ENCODE data around the gene EEF1AKMT2. TPM values are rescaled to one million over a fixed set of nuclear protein-coding genes. Genes with fewer than 3 reads are reported as not detected.
"Not testable (repeated sequence)": the region's sequence is repeated elsewhere in the genome, so short reads cannot be mapped to it uniquely, and the experiment has no call there.

EEF1AKMT2 gene
- total RNA-seq, 1 donor: 19.9 TPM

DNA sequence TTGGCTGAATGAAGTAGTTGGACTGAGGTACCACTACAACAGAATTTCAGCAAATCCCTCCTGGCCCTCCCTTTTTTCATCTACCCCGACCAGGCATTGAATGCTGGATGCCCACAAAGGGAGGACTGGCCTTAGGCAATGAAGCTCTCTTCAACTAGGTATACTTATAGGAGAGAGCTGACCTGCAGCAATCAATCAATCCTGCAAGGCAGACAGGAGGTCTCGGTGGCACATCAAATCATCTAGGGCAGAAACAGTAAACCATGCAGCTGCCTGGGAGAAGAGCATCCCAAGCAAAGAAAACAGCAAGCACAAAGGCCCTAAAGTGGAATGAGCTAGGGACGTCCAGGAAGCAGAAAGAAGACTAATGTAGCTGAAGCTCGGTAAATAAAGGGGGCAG is 7.5 kb upstream of the EEF1AKMT2 start:
- H3K4me3 ChIP-seq (ENCODE audit: low read depth, low read length): no peak overlapping the region
- no peak for TF ChIP-seq CTCF (IDR thresholded peaks at IDR 0.05; ENCODE audit: insufficient read depth, low read depth, low read length)
- no peak for DNase-seq (ENCODE audit: low read depth)

GRCh38 chr10:124798781-124799180 is 7.1 kb upstream of the EEF1AKMT2 start:
- TF ChIP-seq CTCF (IDR thresholded peaks at IDR 0.05; ENCODE audit: insufficient read depth, low read depth, low read length): no peak
- H3K4me3 ChIP-seq (ENCODE audit: low read depth, low read length): no peak overlapping the region
- no peak for DNase-seq (ENCODE audit: low read depth)

DNA sequence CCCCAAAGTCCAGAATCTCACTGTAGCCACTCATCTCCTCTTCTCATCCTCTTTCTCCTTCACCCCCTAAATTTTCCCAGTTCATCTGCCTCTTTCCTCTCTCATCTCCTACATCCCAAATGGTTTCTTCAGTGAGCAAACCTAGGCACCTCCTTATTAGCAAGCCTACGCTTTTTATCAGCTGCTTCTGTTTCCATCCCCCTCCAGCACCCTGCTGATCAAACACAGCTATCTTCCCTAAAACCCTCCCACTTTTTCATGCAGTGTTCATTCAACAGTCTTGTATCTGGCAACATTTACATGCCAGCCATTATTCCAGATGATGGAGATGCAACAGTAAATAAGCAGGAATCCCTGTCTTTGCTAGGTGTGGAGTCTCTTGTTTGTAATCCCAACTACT is 6.7 kb upstream of the EEF1AKMT2 start:
- H3K4me3 ChIP-seq (ENCODE audit: low read depth, low read length): no peak overlapping the region
- no peak for TF ChIP-seq CTCF (IDR thresholded peaks at IDR 0.05; ENCODE audit: insufficient read depth, low read depth, low read length)
- no peak for DNase-seq (ENCODE audit: low read depth)

DNA sequence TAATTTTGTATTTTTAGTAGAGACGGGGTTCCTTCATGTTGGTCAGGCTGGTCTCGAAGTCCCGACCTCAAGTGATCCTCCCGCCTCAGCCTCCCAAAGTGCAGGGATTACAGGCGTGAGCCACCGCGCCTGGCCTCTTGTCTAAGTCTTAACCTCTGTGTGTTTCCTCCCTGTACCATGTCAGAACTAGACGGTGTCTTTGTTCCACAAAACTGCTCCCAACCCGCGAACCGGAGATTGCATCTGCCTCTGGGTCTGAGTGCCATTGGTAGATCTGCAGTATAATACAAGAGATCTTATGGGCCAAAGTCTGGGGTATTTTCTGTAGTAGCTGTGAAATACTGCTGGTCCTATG is 1.3 kb upstream of the EEF1AKMT2 start:
- DNase-seq (ENCODE audit: low read depth): no peak
- no peak for TF ChIP-seq CTCF (IDR thresholded peaks at IDR 0.05; ENCODE audit: insufficient read depth, low read depth, low read length)
- no peak overlapping the region for H3K4me3 ChIP-seq (ENCODE audit: low read depth, low read length)

DNA sequence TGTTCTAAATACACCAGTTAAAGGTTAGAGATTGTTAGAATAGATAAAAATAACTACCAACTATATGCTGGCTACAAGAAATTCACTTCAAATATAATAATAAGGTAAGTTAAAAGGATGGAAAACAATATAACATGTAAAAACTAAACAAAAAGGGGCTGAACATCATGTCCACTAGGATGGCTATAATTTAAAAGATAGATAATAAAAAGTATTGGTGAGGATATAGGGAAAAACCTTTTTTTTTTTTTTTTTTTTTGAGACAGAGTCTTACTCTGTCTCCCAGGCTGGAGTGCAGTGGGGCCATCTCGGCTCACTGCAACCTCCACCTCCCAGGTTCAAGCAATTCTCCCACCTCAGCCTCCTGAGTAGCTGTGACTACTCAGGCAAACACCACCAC is 8.8 kb downstream of the EEF1AKMT2 start:
- DNase-seq (ENCODE audit: low read depth); H3K4me3 ChIP-seq (ENCODE audit: low read depth, low read length): not testable (repeated sequence)

GRCh38 chr10:124768791-124769190 is 22.9 kb downstream of the EEF1AKMT2 start:
- TF ChIP-seq CTCF (IDR thresholded peaks at IDR 0.05; ENCODE audit: insufficient read depth, low read depth, low read length): no peak
- no peak overlapping the region for H3K4me3 ChIP-seq (ENCODE audit: low read depth, low read length)
- no peak for DNase-seq (ENCODE audit: low read depth)

- H3K4me3 ChIP-seq (ENCODE audit: low read depth, low read length): no peak overlapping the region
- no peak for DNase-seq (ENCODE audit: low read depth)
- TF ChIP-seq CTCF (IDR thresholded peaks at IDR 0.05; ENCODE audit: insufficient read depth, low read depth, low read length): no peak
These were observed 26.4 kb downstream of the EEF1AKMT2 start for GRCh38 chr10:124765256-124765655.
